PC-3 (cell line): Measurements from ENCODE around the gene DUSP12. TPM values are rescaled to one million over a fixed set of nuclear protein-coding genes. Genes with fewer than 3 reads are reported as not detected.
A peak's percentile ranks its signal among the peaks of the same experiment; 100 is the strongest.

Experiments used
- ATAC-seq: fragments of 200-7000 bp; cut with Tn5 transposase; 2 replicates; pipeline ENCODE4 v1.9.1; 2020; ENCODE audit warnings: mild to moderate bottlenecking, moderate library complexity
- BruUV-seq: library from RNA; stranded (reverse); fragments of 400-500 nt; replicated peaks from 2 replicates; lab custom pipeline; 2021; lab: Mats Ljungman, UMichigan
- CTCF ChIA-PET: fragments of 300-600 bp; sonication (Branson Sonifier 250); formaldehyde crosslinking; loops from one replicate; lab custom pipeline; 2022; ENCODE audit warnings: antibody characterized with exemption; lab: Charles Lee
- POLR2A ChIA-PET: fragments of 300-600 bp; sonication (Branson Sonifier 250); formaldehyde crosslinking; loops from one replicate; lab custom pipeline; 2022; ENCODE audit warnings: antibody characterized with exemption; ENCODE audit not compliant: unreplicated experiment; lab: Charles Lee
- DNase-seq: peaks from one replicate; pipeline ENCODE4 v3.0.0-alpha.2; 2015
- H2AFZ ChIP-seq: fragments of 300-600 bp; sonication (generic); 2 replicates; pipeline ENCODE4 v1.6.0; 2016; ENCODE audit warnings: antibody characterized with exemption, low read length
- H3F3A ChIP-seq: fragments of 300-600 bp; sonication (generic); one replicate; pipeline ENCODE4 v1.6.0; 2017; ENCODE audit warnings: antibody characterized with exemption, low read length, control low read depth, mild to moderate bottlenecking; ENCODE audit not compliant: unreplicated experiment
- H3K27ac ChIP-seq: fragments of 300-600 bp; sonication (generic); 2 replicates; pipeline ENCODE4 v1.5.1; 2016; ENCODE audit warnings: mild to moderate bottlenecking, low read length
- H3K27me3 ChIP-seq: fragments of 300-600 bp; sonication (generic); 2 replicates; pipeline ENCODE4 v1.6.1; 2016; ENCODE audit warnings: low read length, mixed read lengths
- H3K36me3 ChIP-seq: fragments of 300-600 bp; sonication (generic); 2 replicates; pipeline ENCODE4 v1.6.1; 2016; ENCODE audit warnings: low read depth, mixed run types, low read length, mixed read lengths
- H3K4me1 ChIP-seq: fragments of 300-600 bp; sonication (generic); 2 replicates; pipeline ENCODE4 v1.5.1; 2016; ENCODE audit warnings: low read length; ENCODE audit not compliant: insufficient read depth
- H3K4me2 ChIP-seq: fragments of 300-600 bp; sonication (generic); 2 replicates; pipeline ENCODE4 v1.6.0; 2016; ENCODE audit warnings: low read length
- H3K4me3 ChIP-seq: fragments of 300-600 bp; sonication (generic); 2 replicates; pipeline ENCODE4 v1.5.1; 2016; ENCODE audit warnings: mild to moderate bottlenecking, low read length, mixed read lengths
- H3K79me2 ChIP-seq: fragments of 300-600 bp; sonication (generic); 2 replicates; pipeline ENCODE4 v1.6.1; 2017; ENCODE audit warnings: low read length, mixed read lengths
- H3K9ac ChIP-seq: fragments of 300-600 bp; sonication (generic); 2 replicates; pipeline ENCODE4 v1.6.0; 2016; ENCODE audit warnings: mild to moderate bottlenecking, low read length
- H3K9me2 ChIP-seq: fragments of 300-600 bp; sonication (generic); replicated peaks from 2 replicates; pipeline ENCODE4 v1.6.1; 2016; ENCODE audit warnings: mixed run types, low read length, mixed read lengths
- H3K9me3 ChIP-seq: fragments of 300-600 bp; sonication (generic); 2 replicates; pipeline ENCODE4 v1.6.1; 2016; ENCODE audit warnings: low read length, mixed read lengths
- H4K20me1 ChIP-seq: fragments of 300-600 bp; sonication (generic); 2 replicates; pipeline ENCODE4 v1.6.1; 2016; ENCODE audit warnings: low read length, mixed read lengths
- CTCF ChIP-seq: fragments of 300-600 bp; sonication (generic); conservative IDR thresholded peaks from 2 replicates; pipeline ENCODE4 v1.5.1; 2017; ENCODE audit warnings: antibody characterized with exemption, low read depth, mild to moderate bottlenecking, low read length
- EZH2 ChIP-seq: fragments of 300-600 bp; sonication (generic); IDR thresholded peaks from one replicate; pipeline ENCODE4 v1.6.1; 2017; ENCODE audit warnings: antibody characterized with exemption, mild to moderate bottlenecking, low read length; ENCODE audit not compliant: unreplicated experiment
- EZH2phosphoT487 ChIP-seq: fragments of 300-600 bp; sonication (generic); IDR thresholded peaks from 2 replicates; pipeline ENCODE4 v1.6.1; 2018; ENCODE audit warnings: mild to moderate bottlenecking, antibody characterized with exemption, low read length, borderline replicate concordance
- intact Hi-C: fragments of 100-400 bp; cut with micrococcal nuclease; formaldehyde crosslinking; loops from 2 replicates; pipeline ENCODE4 v1.9.0; 2023
- total RNA-seq: library from RNA; depleted of rRNA; stranded (reverse); fragments of >200 nt; gene quantifications from 2 replicates; pipeline ENCODE4 v1.2.3, GENCODE V29; 2014

Gene DUSP12
- total RNA-seq, 1 experiment from 2014 or later: 82.2 TPM

GRCh38 chr1:161763522-161764098 lies 14.0 kb downstream of the DUSP12 start:
- Histone ChIP-seq H3K79me2 (peaks cover 26% of the 10 kb centered on the region), H3K4me2 (no peak overlapping the region), H3K36me3 (peaks cover 2% of the 10 kb centered on the region; the same call in 1 of the 2 replicates), H3K4me1 (peaks cover 18% of the 10 kb centered on the region), H3F3A (peaks cover 3% of the 10 kb centered on the region), H3K27ac (no peak overlapping the region), H2AFZ (no peak overlapping the region), H4K20me1 (no peaks in the 10 kb centered on the region), H3K4me3 (no peak overlapping the region), H3K9me3 (no peaks in the 10 kb centered on the region), H3K27me3 (no peaks in the 10 kb centered on the region), H3K9me2 (no peaks in the 10 kb centered on the region), H3K9ac (no peak overlapping the region)
- intact Hi-C loops: loop anchor here (1.0 to 10.0 kb wide), 2 partner anchors 274 to 631 kb away; no protein-coding TSS in a partner anchor
- BruUV-seq: no TSS peak
- peak; percentile 81 for DNase-seq
- ChIA-PET CTCF (no interaction called here), POLR2A (no interaction called here)
- TF ChIP-seq CTCF (peak; percentile 92), EZH2phosphoT487 (no peak), EZH2 (no peak)
- 0 out of 2 replicates have a peak, but pooled peaks have one; percentile 15 for ATAC-seq

- ChIA-PET CTCF (no interaction called here), POLR2A (no interaction called here)
- DNase-seq (peak; percentile 96), ATAC-seq (peak; percentile 66)
- intact Hi-C loops: loop anchor here (1.0 to 10.0 kb wide), 2 partner anchors 16 to 628 kb away; no protein-coding TSS in a partner anchor
- Histone ChIP-seq H3K4me1 (peaks cover 26% of the 10 kb centered on the region), H3K4me2 (peak within 1 kb of the TSS; percentile 91), H3K9me2 (no peaks in the 10 kb centered on the region), H3K9me3 (no peaks in the 10 kb centered on the region), H3K36me3 (no peaks in the 10 kb centered on the region), H3K27me3 (no peaks in the 10 kb centered on the region), H2AFZ (peak within 1 kb of the TSS; percentile 74), H3K9ac (peak within 1 kb of the TSS; percentile 90), H3K4me3 (peak within 1 kb of the TSS; percentile 88), H3K27ac (peak within 1 kb of the TSS; percentile 67), H3K79me2 (peaks cover 53% of the 10 kb centered on the region), H3F3A (peaks cover 3% of the 10 kb centered on the region), H4K20me1 (no peaks in the 10 kb centered on the region)
- TF ChIP-seq EZH2phosphoT487 (no peak), EZH2 (no peak), CTCF (no peak)
- BruUV-seq: TSS peak; percentile 71
Measured at GRCh38 chr1:161766102-161766981, 16.8 kb downstream of the DUSP12 start, which contains the start of gene ATF6. ATF6 (plus strand) TSS chr1:161766320; CDS start chr1:161766361, 41 bp downstream.
